ENCODE measurements around the gene KCNK3. TPM values are rescaled to one million over a fixed set of nuclear protein-coding genes. Genes with fewer than 3 reads are reported as not detected.

The KCNK3 gene
- total RNA-seq, 1 experiment from 2014 or later, result 0.09 TPM

GRCh38 chr2:26671691-26672090 is 20.8 kb upstream of the KCNK3 start:
- Histone ChIP-seq H3K79me1 (ENCODE audit: insufficient read depth, low read depth, low read length, poor library complexity, severe bottlenecking) (no peaks in the 10 kb centered on the region), H3K9me3 (ENCODE audit: control insufficient read depth, low read depth, low read length) (no peaks in the 10 kb centered on the region), H3K27ac (ENCODE audit: insufficient read length, low read depth, low read length) (no peak overlapping the region), H3K9ac (ENCODE audit: extremely low read depth, insufficient read length, low read length) (no peak overlapping the region), H3T11ph (ENCODE audit: low read length) (no peak overlapping the region), H2BK120ac (ENCODE audit: low read depth, low read length, poor library complexity, severe bottlenecking) (no peak overlapping the region), H3K56ac (ENCODE audit: insufficient read length, low read depth, low read length) (no peak overlapping the region), H2BK20ac (ENCODE audit: low read depth, low read length, poor library complexity, severe bottlenecking) (no peak overlapping the region), H3K4me2 (ENCODE audit: insufficient read depth, insufficient read length, low read length) (no peak overlapping the region), H3K27me3 (ENCODE audit: insufficient read depth, low read length) (no peaks in the 10 kb centered on the region), H3K79me2 (ENCODE audit: insufficient read depth, low read length) (no peaks in the 10 kb centered on the region), H2BK12ac (ENCODE audit: insufficient read length, low read depth, low read length) (no peak overlapping the region), H3K14ac (ENCODE audit: insufficient read depth, low read length) (peak overlapping the region; percentile 28; the same call in 1 of the 2 replicates), H2AFZ (ENCODE audit: low read length) (no peak overlapping the region), H2AK5ac (ENCODE audit: insufficient read length, low read length) (no peak overlapping the region), H3K18ac (ENCODE audit: insufficient read length, low read depth, low read length) (no peak overlapping the region), H2BK15ac (ENCODE audit: low read depth, low read length) (no peak overlapping the region), H2BK5ac (ENCODE audit: insufficient read length, low read length) (no peak overlapping the region), H3K4me1 (ENCODE audit: insufficient read depth, low read length) (no peaks in the 10 kb centered on the region), H3K23me2 (ENCODE audit: insufficient read length, low read depth, low read length, poor library complexity, severe bottlenecking) (no peaks in the 10 kb centered on the region), H3K4ac (ENCODE audit: low read depth, low read length) (no peak overlapping the region), H4K91ac (ENCODE audit: insufficient read length, low read depth, low read length) (no peak overlapping the region), H3K23ac (ENCODE audit: insufficient read length, low read depth, low read length) (no peak overlapping the region), H4K8ac (replicated peaks; ENCODE audit: insufficient read length, low read depth, low read length) (no peak overlapping the region), H4K20me1 (ENCODE audit: control insufficient read depth, insufficient read depth, insufficient read length) (no peaks in the 10 kb centered on the region), H4K5ac (ENCODE audit: insufficient read length, low read depth, low read length) (no peak overlapping the region)
- no peaks in the 10 kb centered on the region for H3K9me3 Mint-ChIP-seq
- TF ChIP-seq CTCF (conservative IDR thresholded peaks at IDR 0.05), result no peak
- no peak overlapping the region; a peak in 1 of 7 replicates for H3K27ac Mint-ChIP-seq
- peaks cover 27% of the 10 kb centered on the region for H3K27me3 Mint-ChIP-seq (ENCODE audit: low read depth)
- WGBS (ENCODE audit: extremely low coverage, insufficient read length, low lambda C conversion rate), result no CpG with 5 or more reads among the region's 5 CpGs
- no peak overlapping the region for H3K4me3 Mint-ChIP-seq
- DNase-seq, result no peak
- peaks cover 7 to 18% of the 10 kb centered on the region in 2 experiments for H3K4me1 Mint-ChIP-seq
- H3K36me3 Mint-ChIP-seq (ENCODE audit: insufficient read depth in 1 of 3, low read depth in 3 of 3), result no peaks in the 10 kb centered on the region

All from H9 (cell line).